ENCODE results near the gene ASB6. TPM values are rescaled to one million over a fixed set of nuclear protein-coding genes. Genes with fewer than 3 reads are reported as not detected.
"Not testable (repeated sequence)": the region's sequence is repeated elsewhere in the genome, so short reads cannot be mapped to it uniquely, and the experiment has no call there.

ASB6 gene
- total RNA-seq, 1 donor from 2014 or later: 6.1 TPM

GRCh38 chr9:129597355-129598088, 44.4 kb downstream of the ASB6 start:
- TF ChIP-seq CTCF (IDR thresholded peaks at IDR 0.05; ENCODE audit: insufficient read depth, low read length, severe bottlenecking): no peak
- H3K36me3 ChIP-seq (ENCODE audit: control insufficient read depth, insufficient read depth, low read length): no peaks in the 10 kb centered on the region
- DNase-seq (ENCODE audit: low read depth): peak; percentile 33
- H3K4me3 ChIP-seq (ENCODE audit: low read depth, low read length): peak overlapping the region; percentile 50
- FAIRE-seq: no peak
- no peaks in the 10 kb centered on the region for H3K27me3 ChIP-seq (ENCODE audit: control insufficient read depth, insufficient read depth, low read length)

- no peak for FAIRE-seq
- peak overlapping the region; percentile 50 for H3K4me3 ChIP-seq (ENCODE audit: low read depth, low read length)
- DNase-seq (ENCODE audit: low read depth): peak; percentile 41
These were observed 45.2 kb downstream of the ASB6 start for GRCh38 chr9:129596541-129597331.

GRCh38 chr9:129595903-129596540, 45.9 kb downstream of the ASB6 start:
- Histone ChIP-seq H3K4me3 (ENCODE audit: low read depth, low read length) (no peak overlapping the region), H3K36me3 (ENCODE audit: control insufficient read depth, insufficient read depth, low read length) (no peaks in the 10 kb centered on the region), H3K27me3 (ENCODE audit: control insufficient read depth, insufficient read depth, low read length) (no peaks in the 10 kb centered on the region)
- TF ChIP-seq CTCF (IDR thresholded peaks at IDR 0.05; ENCODE audit: insufficient read depth, low read length, severe bottlenecking): no peak
- FAIRE-seq (no peak), DNase-seq (ENCODE audit: low read depth) (no peak)

More at GRCh38 chr9:129596541-129597331, 45.2 kb downstream of the ASB6 start:
- Histone ChIP-seq H3K27me3 (ENCODE audit: control insufficient read depth, insufficient read depth, low read length) (no peaks in the 10 kb centered on the region), H3K36me3 (ENCODE audit: control insufficient read depth, insufficient read depth, low read length) (no peaks in the 10 kb centered on the region)
- no peak for TF ChIP-seq CTCF (IDR thresholded peaks at IDR 0.05; ENCODE audit: insufficient read depth, low read length, severe bottlenecking)

- no peaks in the 10 kb centered on the region for H3K36me3 ChIP-seq (ENCODE audit: control insufficient read depth, insufficient read depth, low read length)
- H3K4me3 ChIP-seq (ENCODE audit: low read depth, low read length): no peak overlapping the region
- H3K27me3 ChIP-seq (ENCODE audit: control insufficient read depth, insufficient read depth, low read length): no peaks in the 10 kb centered on the region
- no peak for TF ChIP-seq CTCF (IDR thresholded peaks at IDR 0.05; ENCODE audit: insufficient read depth, low read length, severe bottlenecking)
- FAIRE-seq (no peak), DNase-seq (ENCODE audit: low read depth) (peak; percentile 35)
These were observed 46.6 kb downstream of the ASB6 start for GRCh38 chr9:129595311-129595741.

GRCh38 chr9:129594632-129595031, 47.3 kb downstream of the ASB6 start:
- TF ChIP-seq CTCF (IDR thresholded peaks at IDR 0.05; ENCODE audit: insufficient read depth, low read length, severe bottlenecking): no peak
- H3K36me3 ChIP-seq (ENCODE audit: control insufficient read depth, insufficient read depth, low read length): no peaks in the 10 kb centered on the region
- DNase-seq (ENCODE audit: low read depth): no peak
- H3K4me3 ChIP-seq (ENCODE audit: low read depth, low read length): no peak overlapping the region
- H3K27me3 ChIP-seq (ENCODE audit: control insufficient read depth, insufficient read depth, low read length): no peaks in the 10 kb centered on the region
- FAIRE-seq: no peak

GRCh38 chr9:129592790-129593189, 49.2 kb downstream of the ASB6 start:
- not testable (repeated sequence) for DNase-seq (ENCODE audit: low read depth); H3K36me3 ChIP-seq (ENCODE audit: control insufficient read depth, insufficient read depth, low read length); H3K27me3 ChIP-seq (ENCODE audit: control insufficient read depth, insufficient read depth, low read length); H3K4me3 ChIP-seq (ENCODE audit: low read depth, low read length); FAIRE-seq

Measured in bronchial epithelial cell (primary cell).